Astrocyte (in vitro differentiated cells and primary cell): ENCODE measurements around the gene THRB. TPM values are rescaled to one million over a fixed set of nuclear protein-coding genes. Genes with fewer than 3 reads are reported as not detected.

Experiments
- DNase-seq: peaks from one replicate; pipeline ENCODE4 v3.0.0-alpha.2; 2010; ENCODE audit warnings: low read depth
- FAIRE-seq: peaks from 2 replicates; lab custom pipeline; 2011; peaks lifted over from hg19 to GRCh38; lab: Jason Lieb, UNC
- H2AFZ ChIP-seq: 2 replicates; pipeline ENCODE4 v1.6.0; 2012; ENCODE audit warnings: low read depth, low read length, inconsistent platforms
- H3K27ac ChIP-seq: 2 replicates; pipeline ENCODE4 v1.5.1; 2011; ENCODE audit warnings: low read depth, low read length, inconsistent platforms
- H3K27me3 ChIP-seq: 2 replicates; pipeline ENCODE4 v1.6.0; 2011; ENCODE audit warnings: low read length, inconsistent platforms; ENCODE audit not compliant: insufficient read depth
- H3K36me3 ChIP-seq: 2 replicates; pipeline ENCODE4 v1.5.1; 2011; ENCODE audit warnings: low read length, inconsistent platforms; ENCODE audit not compliant: insufficient read depth
- H3K4me1 ChIP-seq: 2 replicates; pipeline ENCODE4 v1.5.1; 2011; ENCODE audit warnings: low read length, inconsistent platforms; ENCODE audit not compliant: insufficient read depth
- H3K4me2 ChIP-seq: 2 replicates; pipeline ENCODE4 v1.6.0; 2012; ENCODE audit warnings: low read length, inconsistent platforms
- H3K4me3 ChIP-seq: 2 replicates; pipeline ENCODE4 v1.5.1; 2011; ENCODE audit warnings: low read depth, mild to moderate bottlenecking, low read length, inconsistent platforms; ENCODE audit not compliant: insufficient read depth
- H3K79me2 ChIP-seq: 2 replicates; pipeline ENCODE4 v1.6.0; 2012; ENCODE audit warnings: mild to moderate bottlenecking, low read length, inconsistent platforms; ENCODE audit not compliant: insufficient read depth
- H3K9ac ChIP-seq: 2 replicates; pipeline ENCODE4 v1.6.0; 2012; ENCODE audit warnings: mild to moderate bottlenecking, low read length, inconsistent platforms
- H3K9me3 ChIP-seq: 2 replicates; pipeline ENCODE4 v1.5.1; 2012; ENCODE audit warnings: low read depth, mild to moderate bottlenecking, low read length, inconsistent platforms; ENCODE audit not compliant: insufficient read depth
- H4K20me1 ChIP-seq: 2 replicates; pipeline ENCODE4 v1.6.0; 2012; ENCODE audit warnings: low read length, inconsistent platforms; ENCODE audit not compliant: insufficient read depth
- H3K27ac Mint-ChIP-seq: one replicate; pipeline ENCODE4 v1.8.0; 2021; ENCODE audit warnings: mild to moderate bottlenecking, mixed read lengths; ENCODE audit not compliant: unreplicated experiment
- H3K27me3 Mint-ChIP-seq: one replicate; pipeline ENCODE4 v1.8.0; 2021; ENCODE audit warnings: low read depth, mixed read lengths; ENCODE audit not compliant: unreplicated experiment
- H3K36me3 Mint-ChIP-seq: one replicate; pipeline ENCODE4 v1.8.0; 2021; ENCODE audit warnings: low read depth, mixed read lengths; ENCODE audit not compliant: unreplicated experiment
- H3K4me1 Mint-ChIP-seq: one replicate; pipeline ENCODE4 v1.8.0; 2021; ENCODE audit warnings: low read depth, mixed read lengths; ENCODE audit not compliant: unreplicated experiment
- H3K4me3 Mint-ChIP-seq: one replicate; pipeline ENCODE4 v1.8.0; 2021; ENCODE audit warnings: mild to moderate bottlenecking, moderate library complexity, mixed read lengths; ENCODE audit not compliant: unreplicated experiment
- H3K9me3 Mint-ChIP-seq: one replicate; pipeline ENCODE4 v1.8.0; 2021; ENCODE audit warnings: mild to moderate bottlenecking, mixed read lengths; ENCODE audit not compliant: unreplicated experiment
- EZH2 ChIP-seq: IDR thresholded peaks from 2 replicates; pipeline ENCODE4 v1.6.1; 2012; ENCODE audit warnings: mild to moderate bottlenecking, low read length, inconsistent platforms; ENCODE audit not compliant: insufficient read depth
- microRNA-seq: library from miRNA; unstranded; fragments of <30 nt; microRNA quantifications from one replicate; pipeline ENCODE4 v1.2.0, GENCODE V29; 2020
- total RNA-seq: library from RNA; stranded (reverse); gene quantifications from 2 replicates; pipeline ENCODE4 v1.2.1, GENCODE V29; 2021
- TF ChIP-seq, protein P1 (sequence below): IDR thresholded peaks from 2 replicates; pipeline ENCODE4 v1.5.1; 2011; ENCODE audit warnings: low read depth, mild to moderate bottlenecking, inconsistent platforms, low read length, moderate library complexity; ENCODE audit not compliant: insufficient read depth

Gene THRB
- total RNA-seq, 1 donor from 2014 or later = 8.5 TPM

DNA sequence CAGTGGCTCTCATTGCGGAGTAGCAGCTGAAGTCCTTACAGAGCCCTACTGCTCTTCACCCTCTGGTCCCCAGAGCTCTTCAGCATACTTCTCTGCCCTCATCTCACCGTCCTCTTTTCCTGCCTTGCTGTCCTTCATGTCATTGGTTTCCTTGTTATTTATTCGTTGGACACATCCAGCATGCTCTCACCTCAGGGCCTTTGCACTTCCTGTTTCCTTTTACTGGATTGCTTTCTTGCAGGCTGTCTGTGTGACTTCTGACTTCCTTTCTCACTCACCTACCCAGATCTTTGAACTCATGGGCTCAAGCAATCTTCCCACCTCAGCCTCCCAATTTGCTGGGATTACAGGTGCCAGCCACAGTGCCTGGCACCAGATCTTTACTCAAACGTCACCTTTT, 422.5 kb downstream of the THRB start:
- Histone ChIP-seq H3K4me3 (no peak overlapping the region), H4K20me1 (no peaks in the 10 kb centered on the region), H3K4me2 (no peak overlapping the region), H2AFZ (no peak overlapping the region), H3K79me2 (no peaks in the 10 kb centered on the region), H3K4me1 (no peaks in the 10 kb centered on the region), H3K9me3 (no peaks in the 10 kb centered on the region), H3K9ac (no peak overlapping the region), H3K36me3 (no peaks in the 10 kb centered on the region), H3K27me3 (no peaks in the 10 kb centered on the region), H3K27ac (no peak overlapping the region)
- no peak for TF ChIP-seq EZH2
- TF ChIP-seq, protein P1, sequence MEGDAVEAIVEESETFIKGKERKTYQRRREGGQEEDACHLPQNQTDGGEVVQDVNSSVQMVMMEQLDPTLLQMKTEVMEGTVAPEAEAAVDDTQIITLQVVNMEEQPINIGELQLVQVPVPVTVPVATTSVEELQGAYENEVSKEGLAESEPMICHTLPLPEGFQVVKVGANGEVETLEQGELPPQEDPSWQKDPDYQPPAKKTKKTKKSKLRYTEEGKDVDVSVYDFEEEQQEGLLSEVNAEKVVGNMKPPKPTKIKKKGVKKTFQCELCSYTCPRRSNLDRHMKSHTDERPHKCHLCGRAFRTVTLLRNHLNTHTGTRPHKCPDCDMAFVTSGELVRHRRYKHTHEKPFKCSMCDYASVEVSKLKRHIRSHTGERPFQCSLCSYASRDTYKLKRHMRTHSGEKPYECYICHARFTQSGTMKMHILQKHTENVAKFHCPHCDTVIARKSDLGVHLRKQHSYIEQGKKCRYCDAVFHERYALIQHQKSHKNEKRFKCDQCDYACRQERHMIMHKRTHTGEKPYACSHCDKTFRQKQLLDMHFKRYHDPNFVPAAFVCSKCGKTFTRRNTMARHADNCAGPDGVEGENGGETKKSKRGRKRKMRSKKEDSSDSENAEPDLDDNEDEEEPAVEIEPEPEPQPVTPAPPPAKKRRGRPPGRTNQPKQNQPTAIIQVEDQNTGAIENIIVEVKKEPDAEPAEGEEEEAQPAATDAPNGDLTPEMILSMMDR = no peak
- no peak overlapping the region for H3K27ac Mint-ChIP-seq
- no peak overlapping the region for H3K4me3 Mint-ChIP-seq
- peaks cover 5% of the 10 kb centered on the region for H3K9me3 Mint-ChIP-seq
- FAIRE-seq = no peak
- no peak for DNase-seq
- H3K4me1 Mint-ChIP-seq = no peaks in the 10 kb centered on the region
- H3K27me3 Mint-ChIP-seq = no peaks in the 10 kb centered on the region
- no peaks in the 10 kb centered on the region for H3K36me3 Mint-ChIP-seq

DNA sequence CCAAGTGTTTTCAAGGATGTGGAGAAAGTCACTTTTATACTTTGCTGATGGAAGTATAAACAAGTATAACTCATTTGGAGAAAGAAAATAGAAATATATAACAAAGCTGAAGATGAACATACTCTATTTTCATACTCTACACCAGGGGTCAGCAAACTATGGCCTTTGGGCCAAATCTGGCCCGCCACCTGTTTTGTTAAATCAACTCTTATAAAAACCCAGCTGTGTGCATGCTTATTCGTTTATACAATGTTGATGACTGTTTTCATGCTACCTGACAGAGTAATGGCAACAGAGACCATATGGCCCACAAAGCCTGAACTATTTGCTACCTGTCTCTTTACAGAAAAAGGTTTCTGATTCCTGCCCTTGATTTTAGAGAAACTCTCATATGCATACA, 425.6 kb downstream of the THRB start:
- no peaks in the 10 kb centered on the region for H3K79me2 ChIP-seq
- no peaks in the 10 kb centered on the region for H3K4me1 ChIP-seq
- no peaks in the 10 kb centered on the region for H3K27me3 ChIP-seq
- no peak overlapping the region for H2AFZ ChIP-seq
- H3K9ac ChIP-seq = no peak overlapping the region
- no peak overlapping the region for H3K4me3 ChIP-seq
- Mint-ChIP-seq H3K4me1 (no peaks in the 10 kb centered on the region), H3K9me3 (peaks cover 3% of the 10 kb centered on the region), H3K36me3 (no peaks in the 10 kb centered on the region), H3K27me3 (no peaks in the 10 kb centered on the region), H3K27ac (no peak overlapping the region), H3K4me3 (no peak overlapping the region)
- H3K27ac ChIP-seq = no peak overlapping the region
- H4K20me1 ChIP-seq = no peaks in the 10 kb centered on the region
- TF ChIP-seq, protein P1 = no peak
- H3K9me3 ChIP-seq = no peaks in the 10 kb centered on the region
- no peak overlapping the region for H3K4me2 ChIP-seq
- DNase-seq = no peak
- no peaks in the 10 kb centered on the region for H3K36me3 ChIP-seq
- FAIRE-seq = no peak

DNA sequence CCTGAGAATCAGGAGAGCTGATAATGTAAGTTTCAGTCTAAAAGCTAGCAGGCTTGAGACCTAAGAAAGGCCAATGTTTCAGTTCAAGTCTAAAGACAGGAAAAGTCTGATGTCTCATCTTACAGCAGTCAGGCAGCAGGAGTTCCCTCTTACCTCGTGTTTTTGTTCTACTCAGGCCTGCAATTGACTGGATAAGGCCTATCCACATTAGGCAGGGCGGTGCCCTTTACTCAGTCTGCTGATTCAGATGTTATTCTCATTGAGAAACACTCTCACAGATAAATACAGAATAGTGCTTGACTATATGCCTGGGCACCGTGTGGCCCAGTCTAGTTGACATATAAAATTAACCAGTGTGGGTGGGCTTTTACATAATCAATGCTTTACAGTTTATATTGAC, 427.2 kb downstream of the THRB start:
- H3K79me2 ChIP-seq = no peaks in the 10 kb centered on the region
- H3K36me3 ChIP-seq = no peaks in the 10 kb centered on the region
- H3K9ac ChIP-seq = no peak overlapping the region
- H3K9me3 ChIP-seq = no peaks in the 10 kb centered on the region
- no peak overlapping the region for H3K4me3 ChIP-seq
- H3K4me1 ChIP-seq = no peaks in the 10 kb centered on the region
- no peaks in the 10 kb centered on the region for H4K20me1 ChIP-seq
- no peaks in the 10 kb centered on the region for H3K27me3 ChIP-seq
- H2AFZ ChIP-seq = no peak overlapping the region
- DNase-seq = no peak
- Mint-ChIP-seq H3K4me1 (no peaks in the 10 kb centered on the region), H3K27me3 (no peaks in the 10 kb centered on the region), H3K9me3 (peaks cover 3% of the 10 kb centered on the region), H3K36me3 (no peaks in the 10 kb centered on the region), H3K27ac (no peak overlapping the region), H3K4me3 (no peak overlapping the region)
- no peak overlapping the region for H3K4me2 ChIP-seq
- TF ChIP-seq, protein P1 = no peak
- TF ChIP-seq EZH2 = no peak
- FAIRE-seq = no peak
- no peak overlapping the region for H3K27ac ChIP-seq

Small RNA genes lying within 50 kb of the gene (microRNA-seq; reads per million reads assigned to microRNA genes)
- not detected for gene MIR4792
